ENCODE data around the gene DCC. TPM values are rescaled to one million over a fixed set of nuclear protein-coding genes. Genes with fewer than 3 reads are reported as not detected.

DCC gene
- total RNA-seq, 2 experiments from 2014 or later: not detected

DNA sequence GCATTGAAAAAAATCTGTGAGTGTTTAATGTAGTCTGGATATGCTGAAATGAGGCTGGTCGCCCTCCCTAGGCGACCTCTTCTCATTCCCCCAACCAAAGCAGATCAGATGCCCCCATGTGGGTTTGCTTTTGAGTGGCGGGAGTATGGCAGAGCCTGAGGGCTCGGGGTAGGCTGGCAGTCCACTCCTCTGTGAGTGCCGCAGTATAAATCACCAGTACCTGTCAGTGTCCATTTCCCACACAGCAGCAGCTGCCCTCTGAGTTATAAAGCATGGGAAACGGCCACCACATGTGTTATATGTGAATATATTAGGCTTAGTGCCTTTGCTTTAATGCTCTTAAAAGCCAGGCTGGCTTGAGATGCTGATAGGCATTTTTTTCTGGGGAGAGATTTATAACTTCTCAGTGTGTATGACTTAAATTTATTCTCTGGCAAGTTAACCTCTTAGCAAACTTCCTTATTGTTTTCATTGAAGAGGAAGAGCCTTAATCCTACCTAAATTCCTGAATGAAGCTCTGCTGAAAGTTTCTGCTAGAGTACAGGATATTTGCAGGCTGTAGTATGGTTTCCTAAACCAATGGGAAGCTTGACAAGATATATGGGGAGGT is 3.8 kb downstream of the DCC start:
- TF ChIP-seq CTCF (IDR thresholded peaks at IDR 0.05): no peak
- Histone ChIP-seq H3K4me3 (ENCODE audit: low read length) (no peak overlapping the region), H3K9me3 (ENCODE audit: control insufficient read depth in 1 of 2, insufficient read depth in 1 of 2, low read length in 2 of 2) (peaks cover 0 to 24% of the 10 kb centered on the region in 2 experiments), H3K36me3 (ENCODE audit: insufficient read depth, low read length) (no peaks in the 10 kb centered on the region), H3K27me3 (ENCODE audit: control insufficient read depth in 1 of 2, insufficient read depth in 2 of 2, low read length in 2 of 2) (peaks cover 29 to 32% of the 10 kb centered on the region in 2 experiments), H3K27ac (ENCODE audit: low read depth in 1 of 2, low read length in 2 of 2) (no peak overlapping the region), H3K4me1 (ENCODE audit: insufficient read depth, low read length) (no peaks in the 10 kb centered on the region)
- H3K27me3 Mint-ChIP-seq: peaks cover 30% of the 10 kb centered on the region
- ChIA-PET POLR2A (no interaction called here), CTCF (no interaction called here)
- H3K9me3 Mint-ChIP-seq: no peaks in the 10 kb centered on the region
- H3K27ac Mint-ChIP-seq: no peak overlapping the region
- no peaks in the 10 kb centered on the region for H3K36me3 Mint-ChIP-seq (ENCODE audit: low read depth)
- ATAC-seq (ENCODE audit: poor library complexity): no peak
- DNase-seq: no peak
- no peaks in the 10 kb centered on the region for H3K4me1 Mint-ChIP-seq (ENCODE audit: low read depth)
- no peak overlapping the region for H3K4me3 Mint-ChIP-seq
- intact Hi-C loops (cut with DNase I, micrococcal nuclease): no loop called here

GRCh38 chr18:52344881-52345280 is 4.9 kb downstream of the DCC start:
- Mint-ChIP-seq H3K36me3 (ENCODE audit: low read depth) (no peaks in the 10 kb centered on the region), H3K27ac (no peak overlapping the region), H3K27me3 (peaks cover 21% of the 10 kb centered on the region), H3K9me3 (no peaks in the 10 kb centered on the region), H3K4me3 (no peak overlapping the region), H3K4me1 (ENCODE audit: low read depth) (no peaks in the 10 kb centered on the region)
- ChIA-PET POLR2A (no interaction called here), CTCF (no interaction called here)
- Histone ChIP-seq H3K4me1 (ENCODE audit: insufficient read depth, low read length) (no peaks in the 10 kb centered on the region), H3K27me3 (ENCODE audit: control insufficient read depth in 1 of 2, insufficient read depth in 2 of 2, low read length in 2 of 2) (peaks cover 21 to 23% of the 10 kb centered on the region in 2 experiments), H3K9me3 (ENCODE audit: control insufficient read depth in 1 of 2, insufficient read depth in 1 of 2, low read length in 2 of 2) (peaks cover 0 to 22% of the 10 kb centered on the region in 2 experiments), H3K36me3 (ENCODE audit: insufficient read depth, low read length) (no peaks in the 10 kb centered on the region), H3K4me3 (ENCODE audit: low read length) (no peak overlapping the region), H3K27ac (ENCODE audit: low read depth in 1 of 2, low read length in 2 of 2) (no peak overlapping the region)
- ATAC-seq (ENCODE audit: poor library complexity) (no peak), DNase-seq (no peak)
- intact Hi-C loops (cut with DNase I, micrococcal nuclease): no loop called here
- TF ChIP-seq CTCF (IDR thresholded peaks at IDR 0.05): no peak

- Histone ChIP-seq H3K27ac (ENCODE audit: low read depth in 1 of 2, low read length in 2 of 2) (no peak overlapping the region), H3K9me3 (ENCODE audit: control insufficient read depth in 1 of 2, insufficient read depth in 1 of 2, low read length in 2 of 2) (peaks cover 0 to 17% of the 10 kb centered on the region in 2 experiments), H3K4me3 (ENCODE audit: low read length) (no peak overlapping the region), H3K27me3 (ENCODE audit: control insufficient read depth in 1 of 2, insufficient read depth in 2 of 2, low read length in 2 of 2) (peaks cover 16 to 18% of the 10 kb centered on the region in 2 experiments), H3K36me3 (ENCODE audit: insufficient read depth, low read length) (no peaks in the 10 kb centered on the region), H3K4me1 (ENCODE audit: insufficient read depth, low read length) (no peaks in the 10 kb centered on the region)
- H3K36me3 Mint-ChIP-seq (ENCODE audit: low read depth): no peaks in the 10 kb centered on the region
- no peak for DNase-seq
- H3K4me1 Mint-ChIP-seq (ENCODE audit: low read depth): no peaks in the 10 kb centered on the region
- no peak for TF ChIP-seq CTCF (IDR thresholded peaks at IDR 0.05)
- no peak overlapping the region for H3K4me3 Mint-ChIP-seq
- H3K27me3 Mint-ChIP-seq: peaks cover 16% of the 10 kb centered on the region
- no peak for ATAC-seq (ENCODE audit: poor library complexity)
- CTCF ChIA-PET: no interaction called here
- intact Hi-C loops (cut with DNase I, micrococcal nuclease): no loop called here
- no peak overlapping the region for H3K27ac Mint-ChIP-seq
- H3K9me3 Mint-ChIP-seq: no peaks in the 10 kb centered on the region
- POLR2A ChIA-PET: no interaction called here
These were observed 5.4 kb downstream of the DCC start for GRCh38 chr18:52345428-52345827.
